ENCODE results near the gene CUL5. TPM values are rescaled to one million over a fixed set of nuclear protein-coding genes. Genes with fewer than 3 reads are reported as not detected.
"Not testable (repeated sequence)": the region's sequence is repeated elsewhere in the genome, so short reads cannot be mapped to it uniquely, and the experiment has no call there.

CUL5 gene
- total and polyA plus RNA-seq, 2 of the 4 experiments (the other 2 are of a cell fraction): 8.8 to 31.0 TPM

DNA sequence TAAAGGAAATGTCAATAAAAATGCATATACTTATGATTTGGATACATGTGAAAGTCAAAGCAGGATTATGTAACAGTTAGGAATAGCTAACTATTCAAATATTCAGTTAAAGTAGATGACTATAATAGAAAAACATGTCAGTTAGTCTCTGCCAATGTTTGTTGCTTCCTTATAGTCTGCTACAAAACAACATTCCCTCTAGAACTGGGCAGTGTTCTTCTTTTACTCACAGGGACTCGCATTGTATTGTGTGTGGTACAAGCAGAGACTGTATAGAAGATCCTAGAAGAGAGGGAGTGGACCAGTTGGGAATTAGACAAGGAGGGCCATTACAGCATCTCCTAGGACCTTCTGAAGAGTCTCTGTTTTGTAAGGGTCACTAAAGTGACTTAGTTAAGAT, 123.3 kb downstream of the CUL5 start:
- no peaks in the 10 kb centered on the region for H4K20me1 ChIP-seq (ENCODE audit: insufficient read depth, low read length)
- no TSS peak for BruUV-seq (replicated peaks)
- no peak overlapping the region for H3K4me2 ChIP-seq (ENCODE audit: low read depth, low read length)
- H4K91ac ChIP-seq (ENCODE audit: insufficient read depth, low read depth, low read length): no peak overlapping the region
- TF ChIP-seq CHD1 (IDR thresholded peaks at IDR 0.05; ENCODE audit: low read depth, low read length) (no peak), MAZ (IDR thresholded peaks at IDR 0.05; ENCODE audit: borderline replicate concordance, low read depth, low read length) (no peak), CEBPB (IDR thresholded peaks at IDR 0.05; ENCODE audit: low read depth, low read length) (no peak), BHLHE40 (IDR thresholded peaks at IDR 0.05; ENCODE audit: low read depth, low read length) (no peak), NFE2L2 (IDR thresholded peaks at IDR 0.05; ENCODE audit: low read depth, low read length) (no peak), ELK1 (IDR thresholded peaks at IDR 0.05; ENCODE audit: borderline replicate concordance, low read depth, low read length) (no peak)
- TF ChIP-seq, protein P1, sequence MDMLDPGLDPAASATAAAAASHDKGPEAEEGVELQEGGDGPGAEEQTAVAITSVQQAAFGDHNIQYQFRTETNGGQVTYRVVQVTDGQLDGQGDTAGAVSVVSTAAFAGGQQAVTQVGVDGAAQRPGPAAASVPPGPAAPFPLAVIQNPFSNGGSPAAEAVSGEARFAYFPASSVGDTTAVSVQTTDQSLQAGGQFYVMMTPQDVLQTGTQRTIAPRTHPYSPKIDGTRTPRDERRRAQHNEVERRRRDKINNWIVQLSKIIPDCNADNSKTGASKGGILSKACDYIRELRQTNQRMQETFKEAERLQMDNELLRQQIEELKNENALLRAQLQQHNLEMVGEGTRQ (IDR thresholded peaks at IDR 0.05; ENCODE audit: low read depth, low read length): no peak
- no peak overlapping the region for H3K27ac ChIP-seq (ENCODE audit: insufficient read depth, low read length)
- no peak overlapping the region for H2BK5ac ChIP-seq (ENCODE audit: low read depth, low read length, poor library complexity, severe bottlenecking)
- peaks cover 6% of the 10 kb centered on the region for H3K36me3 ChIP-seq (ENCODE audit: control insufficient read depth, insufficient read depth, low read length)
- WGBS, 2 experiments (ENCODE audit: extremely low coverage in 2 of 2, insufficient read length in 1 of 2): no CpG with 5 or more reads among the region's 1 CpG
- H3K79me1 ChIP-seq (ENCODE audit: low read depth in 1 of 2, low read length in 2 of 2): peaks cover 4 to 21% of the 10 kb centered on the region in 2 experiments; a peak in 3 of 4 replicates
- H3K4me3 ChIP-seq (ENCODE audit: insufficient read depth, low read depth, low read length): no peak overlapping the region
- POLR2A ChIA-PET (ENCODE audit: unreplicated experiment): no interaction called here
- H2AFZ ChIP-seq (replicated peaks; ENCODE audit: low read length, poor library complexity): no peak overlapping the region
- no peaks in the 10 kb centered on the region for H3K27me3 ChIP-seq (ENCODE audit: control insufficient read depth, insufficient read depth, low read length)
- no peak overlapping the region for H2BK120ac ChIP-seq (ENCODE audit: low read depth, low read length)
- in situ Hi-C loops (cut with MboI; ENCODE audit: low sequenced_read_pairs): no loop called here
- no peaks in the 10 kb centered on the region for H3K4me1 ChIP-seq (ENCODE audit: control insufficient read depth, insufficient read depth, low read length)
- no peak overlapping the region for H4K5ac ChIP-seq (ENCODE audit: low read depth, low read length)
- no peak overlapping the region for H3K18ac ChIP-seq (ENCODE audit: low read depth, low read length)
- H3K9ac ChIP-seq (ENCODE audit: low read depth, low read length): no peak overlapping the region
- H3K56ac ChIP-seq (ENCODE audit: extremely low read depth, insufficient read depth, low read length): no peak overlapping the region
- H2BK15ac ChIP-seq (ENCODE audit: low read depth, low read length): no peak overlapping the region
- intact Hi-C loops (cut with micrococcal nuclease): no loop called here
- dilution Hi-C loops (cut with HindIII; ENCODE audit: low sequenced_read_pairs, unreplicated experiment): no loop called here
- no peak overlapping the region for H4K8ac ChIP-seq (ENCODE audit: low read depth in 2 of 2, low read length in 2 of 2)
- no peak overlapping the region for H2BK20ac ChIP-seq (ENCODE audit: low read depth, low read length)
- DNase-seq (peak; percentile 8), ATAC-seq (ENCODE audit: low read depth) (peak; percentile 35; the same call in 1 of the 2 replicates)
- no peaks in the 10 kb centered on the region for H3K9me3 ChIP-seq (ENCODE audit: control insufficient read depth, insufficient read depth, low read length)
- no peak overlapping the region for H2AK5ac ChIP-seq (ENCODE audit: low read depth, low read length)
- CTCF ChIA-PET: no interaction called here
- peaks cover 5% of the 10 kb centered on the region for H3K9me1 ChIP-seq (ENCODE audit: insufficient read depth, low read length)
- H3K23ac ChIP-seq (ENCODE audit: low read depth, low read length): no peak overlapping the region
- H3K4ac ChIP-seq (ENCODE audit: low read depth, low read length): no peak overlapping the region
- no peak overlapping the region for H3K14ac ChIP-seq (replicated peaks; ENCODE audit: low read depth, low read length)
- no peak overlapping the region for H2AK9ac ChIP-seq (replicated peaks; ENCODE audit: low read depth, low read length, poor library complexity)

DNA sequence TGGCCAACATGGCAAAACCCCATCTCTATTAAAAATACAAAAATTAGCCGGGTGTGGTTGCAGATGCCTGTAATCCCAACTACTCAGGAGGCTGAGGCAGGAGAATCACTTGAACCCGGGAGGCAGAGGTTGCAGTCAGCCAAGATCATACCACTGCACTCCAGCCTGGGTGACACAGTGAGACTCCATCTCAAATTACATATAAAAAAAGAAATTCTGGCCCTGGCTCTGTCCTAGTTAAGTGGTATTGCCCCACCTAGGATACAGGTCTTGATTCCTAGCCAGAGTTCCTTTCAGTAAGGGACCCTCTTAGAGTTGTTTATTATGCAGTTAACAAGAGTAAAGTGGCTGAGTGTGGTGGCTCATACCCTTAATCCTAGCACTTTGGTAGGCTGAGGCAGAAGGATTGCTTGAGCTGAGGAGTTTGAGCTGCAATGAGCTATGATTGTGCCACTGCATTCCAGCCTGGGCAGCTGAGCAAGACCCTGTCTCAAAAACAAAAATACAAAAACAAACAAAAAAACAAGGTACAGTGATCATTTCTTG, 124.4 kb downstream of the CUL5 start:
- ATAC-seq (ENCODE audit: low read depth); intact Hi-C loops (cut with micrococcal nuclease): not testable (repeated sequence)

More for the DNA sequence above, 124.4 kb downstream of the CUL5 start:
- H3K36me3 ChIP-seq (ENCODE audit: control insufficient read depth, insufficient read depth, low read length); H3K18ac ChIP-seq (ENCODE audit: low read depth, low read length); H3K23ac ChIP-seq (ENCODE audit: low read depth, low read length); H3K4ac ChIP-seq (ENCODE audit: low read depth, low read length); H3K4me1 ChIP-seq (ENCODE audit: control insufficient read depth, insufficient read depth, low read length); dilution Hi-C loops (cut with HindIII; ENCODE audit: low sequenced_read_pairs, unreplicated experiment); POLR2A ChIA-PET (ENCODE audit: unreplicated experiment); H4K8ac ChIP-seq (ENCODE audit: low read depth in 2 of 2, low read length in 2 of 2); H3K9me1 ChIP-seq (ENCODE audit: insufficient read depth, low read length); H3K4me2 ChIP-seq (ENCODE audit: low read depth, low read length); H3K27me3 ChIP-seq (ENCODE audit: control insufficient read depth, insufficient read depth, low read length); H4K5ac ChIP-seq (ENCODE audit: low read depth, low read length); H4K20me1 ChIP-seq (ENCODE audit: insufficient read depth, low read length); H3K9ac ChIP-seq (ENCODE audit: low read depth, low read length); H3K27ac ChIP-seq (ENCODE audit: insufficient read depth, low read length); BruUV-seq (replicated peaks); H4K91ac ChIP-seq (ENCODE audit: insufficient read depth, low read depth, low read length); H3K9me3 ChIP-seq (ENCODE audit: control insufficient read depth, insufficient read depth, low read length); H2BK15ac ChIP-seq (ENCODE audit: low read depth, low read length); H2BK5ac ChIP-seq (ENCODE audit: low read depth, low read length, poor library complexity, severe bottlenecking); DNase-seq; H2AFZ ChIP-seq (replicated peaks; ENCODE audit: low read length, poor library complexity); H2BK20ac ChIP-seq (ENCODE audit: low read depth, low read length); H2AK9ac ChIP-seq (replicated peaks; ENCODE audit: low read depth, low read length, poor library complexity); H3K56ac ChIP-seq (ENCODE audit: extremely low read depth, insufficient read depth, low read length); in situ Hi-C loops (cut with MboI; ENCODE audit: low sequenced_read_pairs); H2BK120ac ChIP-seq (ENCODE audit: low read depth, low read length); CTCF ChIA-PET; H3K14ac ChIP-seq (replicated peaks; ENCODE audit: low read depth, low read length); H2AK5ac ChIP-seq (ENCODE audit: low read depth, low read length); H3K4me3 ChIP-seq (ENCODE audit: insufficient read depth, low read depth, low read length): not testable (repeated sequence)
- H3K79me1 ChIP-seq (ENCODE audit: low read depth in 1 of 2, low read length in 2 of 2): peaks cover 4 to 17% of the 10 kb centered on the region in 2 experiments; a peak in 3 of 4 replicates
- WGBS, 2 experiments (ENCODE audit: extremely low coverage in 2 of 2, insufficient read length in 1 of 2): no CpG with 5 or more reads among the region's 2 CpGs
